Measurements from ENCODE around the gene DLG5.

Gene DLG5

DNA sequence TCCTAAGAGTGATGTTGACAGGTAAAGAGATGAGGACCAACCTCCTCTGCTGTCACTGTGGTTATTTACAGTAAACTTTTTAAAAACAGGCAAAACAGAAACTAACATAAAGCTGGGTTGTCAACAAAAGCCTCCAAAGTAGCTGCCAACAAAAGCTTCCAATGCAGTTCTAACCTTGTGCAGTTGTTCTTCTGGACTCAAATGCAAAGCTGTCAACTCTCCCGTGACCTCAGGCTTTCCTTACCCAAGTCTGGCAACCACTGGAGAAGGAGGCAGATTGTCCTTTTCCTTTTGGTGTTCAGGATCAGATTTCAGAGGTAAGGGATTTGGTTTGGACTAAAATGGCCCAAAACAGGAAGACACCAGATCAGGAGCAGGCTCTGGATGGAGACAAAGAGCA, 63.1 kb downstream of the DLG5 start:
- DNase-seq, result no peak

DNA sequence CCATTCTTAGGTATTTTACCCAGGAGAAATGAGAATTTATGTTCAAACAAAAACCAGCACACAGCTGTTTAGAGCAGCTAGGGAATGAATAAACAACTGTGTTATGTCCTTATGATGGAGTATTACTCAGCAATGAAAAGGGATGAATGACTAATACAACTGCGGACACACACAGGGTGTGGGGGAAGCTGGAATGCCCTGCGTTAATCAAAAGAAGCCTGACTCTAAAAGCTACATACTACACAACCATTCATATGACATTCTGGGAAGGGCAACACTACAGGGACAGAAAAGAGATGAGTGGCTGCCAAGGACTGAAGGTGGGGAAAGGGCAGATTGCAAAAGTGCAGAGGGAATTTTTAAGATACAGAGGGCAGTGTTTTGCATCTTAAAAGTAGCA, 64.0 kb downstream of the DLG5 start:
- DNase-seq, result no peak

DNA sequence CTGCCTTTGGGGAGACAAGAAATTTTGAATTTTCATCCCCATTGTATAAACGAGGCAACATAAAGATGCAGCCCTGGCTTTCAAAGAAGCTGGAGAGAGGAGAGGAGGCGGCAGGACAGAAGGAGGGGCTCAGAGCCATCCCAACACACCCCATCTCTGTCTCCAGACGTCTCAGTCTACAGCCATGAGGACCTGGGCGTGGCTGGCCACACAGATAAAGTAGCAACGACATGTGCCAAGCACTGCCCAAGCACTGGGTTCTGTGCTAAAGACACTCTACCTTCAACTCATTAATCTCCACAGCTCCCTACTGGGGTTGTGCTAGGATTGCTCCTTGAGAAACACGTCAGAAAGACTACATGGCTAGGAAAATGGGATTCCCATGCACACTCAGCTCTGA, 65.2 kb downstream of the DLG5 start:
- DNase-seq, result no peak

DNA sequence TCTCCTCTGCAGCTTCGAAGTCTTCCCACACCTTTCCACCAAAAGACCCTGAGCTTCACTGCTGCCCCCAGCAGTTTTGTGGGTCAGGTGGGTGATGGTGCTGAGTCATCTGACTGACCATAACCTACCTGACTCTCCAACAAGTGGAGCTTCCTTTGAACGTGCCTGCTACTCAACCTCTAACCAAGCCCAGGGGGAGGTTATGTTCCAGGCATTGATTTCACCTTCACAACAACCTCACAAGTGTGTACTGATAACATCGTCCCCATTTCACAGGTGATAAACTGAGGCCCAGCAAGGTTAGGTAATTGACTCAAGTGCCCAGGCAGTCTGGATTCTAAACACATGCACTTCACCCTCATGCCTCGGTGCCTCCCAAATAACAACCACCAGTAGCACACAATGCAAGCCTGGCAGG, 66.7 kb downstream of the DLG5 start:
- no peak for DNase-seq

DNA sequence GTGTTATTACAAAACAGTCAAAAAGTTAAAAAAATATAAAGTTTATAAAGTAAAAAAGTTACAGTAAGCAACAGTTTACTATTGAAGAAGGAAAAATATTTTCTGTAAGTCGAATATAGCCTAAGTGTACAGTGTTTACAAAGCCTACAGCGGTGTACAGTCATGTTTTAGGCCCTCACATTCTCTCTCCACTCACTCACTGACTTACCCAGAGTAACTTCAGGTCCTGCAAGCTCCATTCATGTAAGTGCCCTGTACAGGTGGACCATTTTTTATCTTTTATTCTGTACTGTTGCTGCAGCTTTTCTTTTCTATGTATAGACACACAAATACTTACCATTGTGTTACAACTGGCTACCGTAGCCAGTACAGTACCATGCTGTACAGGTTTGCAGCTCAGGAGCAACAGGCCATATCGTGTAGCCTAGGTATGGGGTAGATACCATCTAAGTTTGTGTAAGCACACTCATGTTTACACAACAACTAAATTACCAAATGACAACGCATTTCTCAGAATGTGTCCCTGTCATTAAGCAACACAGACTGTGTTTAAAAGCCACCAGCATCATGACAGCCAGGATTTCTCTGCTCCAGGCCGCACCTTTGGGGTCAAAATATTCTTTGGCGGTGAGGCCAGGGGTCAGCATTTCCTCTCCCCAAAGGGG, 67.2 kb downstream of the DLG5 start:
- DNase-seq, result no peak

DNA sequence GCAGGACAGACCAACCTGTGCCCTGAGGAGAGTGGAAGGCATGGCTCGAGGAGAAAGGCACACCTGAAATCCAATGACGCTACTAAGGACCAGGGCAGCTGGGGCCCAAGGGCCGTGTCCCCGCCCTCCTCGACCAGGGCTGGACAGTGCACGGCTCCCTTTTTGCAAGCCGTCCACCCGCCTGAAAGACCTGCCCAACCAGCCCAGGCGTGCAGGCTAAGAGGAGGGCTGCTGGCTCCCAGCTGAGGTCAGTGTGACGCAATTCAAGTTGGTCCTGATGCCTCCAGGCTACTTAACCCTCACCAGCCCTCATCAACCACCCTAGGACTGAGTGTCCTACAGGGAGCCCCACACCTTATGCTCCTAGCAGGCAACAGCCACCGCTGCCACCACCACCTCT, 69.3 kb downstream of the DLG5 start:
- no peak for DNase-seq

DNA sequence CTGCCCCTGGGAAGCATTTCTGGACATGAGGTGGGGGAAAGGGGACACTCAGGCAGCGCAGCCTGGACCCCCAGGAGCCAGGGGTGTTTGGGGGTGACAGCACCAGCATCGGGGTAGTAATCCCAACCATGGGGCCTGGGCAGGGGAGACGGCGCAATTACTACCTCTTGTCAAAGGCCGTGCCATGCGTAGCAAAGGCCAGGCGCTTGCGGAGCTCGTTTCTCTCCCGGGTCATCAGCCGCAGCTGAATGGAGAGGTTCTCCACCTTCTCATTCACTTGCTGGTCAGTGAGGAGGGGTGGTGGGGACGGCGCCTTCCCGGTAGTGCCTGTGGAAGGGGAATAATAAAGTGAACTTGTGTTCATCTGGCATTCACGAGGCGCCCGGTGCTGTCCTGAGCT, 70.0 kb downstream of the DLG5 start:
- DNase-seq, result no peak

DNA sequence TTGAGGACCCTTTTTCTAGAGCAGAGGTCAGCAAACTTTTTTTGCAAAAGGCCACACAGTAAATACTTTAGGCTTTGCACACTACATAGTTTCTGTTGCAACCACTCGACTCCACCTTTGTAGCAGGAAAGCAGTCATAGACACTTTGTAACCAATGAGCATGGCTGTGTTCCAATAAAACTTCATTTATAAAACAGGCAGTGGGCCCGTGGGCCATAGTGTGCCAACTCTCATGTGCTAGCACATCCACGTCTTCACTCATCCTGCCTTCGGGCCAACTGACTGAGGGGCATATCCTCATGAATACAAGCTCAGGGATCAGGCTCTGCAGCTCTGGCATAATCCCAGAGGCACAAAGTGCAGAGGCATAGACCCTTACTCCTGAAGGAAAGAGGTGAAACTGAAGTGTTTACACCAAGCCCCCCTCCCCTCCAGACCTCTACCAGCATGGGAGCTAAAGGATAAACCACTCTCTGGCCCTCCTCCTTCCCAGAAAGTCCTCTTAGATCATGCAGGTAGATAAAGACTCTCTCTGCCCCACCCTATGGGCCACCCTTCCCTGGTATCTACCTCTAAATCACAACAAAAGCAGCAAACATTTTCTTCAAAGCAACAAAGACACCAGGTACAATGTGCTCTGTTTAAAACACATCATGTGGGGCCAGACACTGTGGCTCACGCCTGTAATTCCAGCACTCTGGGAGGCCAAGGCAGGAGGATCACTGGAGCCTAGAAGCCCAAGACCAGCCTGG, 71.0 kb downstream of the DLG5 start:
- DNase-seq, result no peak

DNA sequence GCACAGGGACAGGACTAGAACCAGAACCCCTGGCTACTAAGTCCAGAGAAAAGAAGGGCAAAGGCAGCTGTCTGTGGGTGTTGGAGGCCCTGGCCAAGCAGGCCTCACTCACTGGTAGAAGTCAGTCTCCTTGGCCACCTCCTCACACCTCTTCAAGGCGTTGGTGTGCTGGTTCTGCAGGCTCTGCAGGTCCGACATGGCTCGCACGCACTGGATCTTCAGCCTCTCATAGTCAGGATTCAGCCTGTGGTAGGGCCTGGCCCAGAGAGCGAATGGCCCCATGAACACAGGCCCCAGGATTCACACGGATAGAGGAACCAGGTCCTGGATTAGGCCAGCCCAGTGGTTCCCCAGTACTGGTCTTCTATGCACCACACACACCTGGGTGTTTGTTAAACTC, 72.4 kb downstream of the DLG5 start:
- no peak for DNase-seq

DNA sequence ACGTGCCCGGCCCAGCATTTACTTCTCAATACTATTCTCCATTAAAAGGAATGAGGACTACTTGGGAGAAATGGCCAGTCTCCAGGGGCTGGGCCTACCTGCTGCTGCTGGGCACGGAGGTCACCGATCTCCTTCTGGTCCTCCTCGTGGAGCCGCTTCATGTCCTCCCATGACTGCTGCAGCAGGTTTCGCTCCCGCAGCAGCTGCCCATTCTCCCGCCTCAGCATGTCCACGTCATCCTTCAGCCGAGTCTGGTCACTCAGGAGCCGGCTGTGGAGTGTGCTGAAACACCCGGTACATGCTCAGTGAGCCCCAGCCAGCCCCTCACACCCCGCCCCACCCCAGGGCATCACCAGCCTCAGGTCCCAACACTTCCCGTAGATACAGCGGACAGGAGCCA, 73.3 kb downstream of the DLG5 start:
- DNase-seq, result no peak

DNA sequence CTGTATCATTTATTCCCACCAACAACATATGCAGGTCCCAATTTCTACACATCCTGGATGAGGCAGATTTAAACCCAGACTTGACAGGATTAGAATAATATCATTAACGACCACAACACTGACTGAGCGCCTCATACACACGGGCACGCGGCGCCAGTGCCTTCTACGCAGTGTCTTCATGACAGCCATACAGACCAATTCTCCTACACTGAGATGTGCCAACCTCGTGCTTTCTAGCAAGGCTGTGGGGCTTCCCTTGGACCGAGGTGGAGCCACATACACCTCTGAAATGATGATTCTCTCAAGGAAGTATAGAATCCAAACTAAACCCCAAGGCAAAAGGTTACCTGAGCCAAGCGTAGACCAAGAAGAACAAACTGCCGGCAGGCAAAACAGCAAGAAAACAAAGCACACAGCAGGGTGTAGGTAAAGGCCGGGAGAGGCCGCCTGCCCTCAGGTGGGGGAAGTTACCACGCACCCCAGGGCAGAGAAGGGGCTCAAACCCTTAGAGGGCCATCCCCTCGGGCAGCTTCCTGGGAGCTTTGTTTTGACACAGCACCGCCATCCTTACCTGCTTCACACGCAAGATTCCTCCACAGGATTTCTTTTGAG, 75.8 kb downstream of the DLG5 start:
- DNase-seq, result no peak

DNA sequence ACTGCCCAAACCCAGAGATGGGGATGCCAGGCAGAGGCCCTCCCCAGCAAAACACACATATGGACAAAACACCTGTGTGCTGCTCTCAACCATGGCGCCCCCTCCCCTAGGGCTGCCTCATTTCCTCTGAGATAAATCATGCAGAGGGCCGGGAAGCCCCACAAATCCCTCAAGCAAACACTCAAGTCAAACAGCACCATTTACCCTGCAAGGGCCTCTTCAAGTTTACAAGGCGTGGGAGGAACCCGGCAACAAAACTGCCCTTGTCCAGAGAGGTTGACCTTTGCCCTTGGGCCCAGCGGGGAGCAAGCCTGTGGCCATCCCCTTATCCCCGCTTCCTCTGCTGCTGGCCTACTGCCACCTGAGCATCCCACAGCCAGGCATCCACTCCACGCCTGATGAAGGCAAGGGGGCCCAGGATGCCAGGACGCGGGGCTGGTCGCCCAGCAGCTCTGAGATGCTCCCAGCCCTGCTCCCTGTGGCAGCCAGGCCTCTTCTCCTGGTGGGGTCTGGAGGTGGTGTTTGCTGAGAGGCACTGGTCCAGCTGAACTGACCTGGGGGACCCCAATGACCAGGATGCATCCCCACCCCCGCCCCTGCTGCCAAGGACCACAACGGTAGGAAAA, 77.4 kb downstream of the DLG5 start:
- DNase-seq, result no peak

DNA sequence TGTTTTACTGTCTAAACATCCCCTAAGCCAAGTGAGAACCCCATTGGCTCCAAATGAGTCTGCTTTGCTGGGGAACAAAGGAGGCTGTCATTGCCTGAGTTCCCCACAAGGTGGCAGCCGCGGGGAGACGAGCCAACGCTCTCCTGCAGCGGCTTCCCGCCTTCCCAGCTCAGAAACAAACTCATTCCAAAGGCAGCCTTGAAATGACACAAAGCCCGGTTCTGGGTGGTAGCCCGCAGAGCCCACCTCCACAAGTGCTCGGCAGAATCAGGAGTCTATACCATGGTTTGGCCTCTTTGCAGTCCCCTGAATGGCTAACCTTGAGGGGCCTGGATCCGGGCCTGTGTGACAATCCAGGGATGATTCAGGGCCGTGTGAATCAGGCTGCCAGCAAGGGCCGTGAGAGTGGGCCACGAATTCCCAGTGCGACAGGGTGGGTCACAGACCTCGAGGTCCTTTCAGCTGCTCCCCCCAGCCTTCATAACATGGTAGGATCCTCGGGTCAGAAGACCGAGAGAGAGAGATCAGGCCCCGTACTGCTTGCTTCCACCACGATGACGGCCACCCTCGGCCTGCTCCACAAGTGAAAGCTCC, 79.7 kb downstream of the DLG5 start:
- peak; percentile 77 for DNase-seq

DNA sequence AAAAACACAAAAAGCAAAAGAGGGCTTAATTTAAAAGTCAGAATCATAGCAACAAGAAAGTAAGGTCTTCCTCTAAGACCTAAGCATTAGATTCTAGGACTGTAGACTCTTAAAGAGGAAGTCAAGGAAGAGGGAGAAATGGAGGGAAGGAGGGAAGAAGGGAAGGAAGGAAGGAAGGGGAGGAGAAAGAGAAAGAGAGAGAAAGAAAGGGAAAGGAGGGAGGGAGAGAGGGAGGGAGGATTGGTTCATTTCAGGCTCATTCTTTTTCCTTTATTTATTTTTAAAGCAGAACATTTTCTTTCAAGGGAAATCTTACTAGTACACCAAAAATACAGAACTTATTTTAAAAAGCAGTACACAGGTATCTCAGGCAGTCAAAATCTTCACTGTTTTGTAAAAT, 81.1 kb downstream of the DLG5 start:
- DNase-seq, result no peak

DNA sequence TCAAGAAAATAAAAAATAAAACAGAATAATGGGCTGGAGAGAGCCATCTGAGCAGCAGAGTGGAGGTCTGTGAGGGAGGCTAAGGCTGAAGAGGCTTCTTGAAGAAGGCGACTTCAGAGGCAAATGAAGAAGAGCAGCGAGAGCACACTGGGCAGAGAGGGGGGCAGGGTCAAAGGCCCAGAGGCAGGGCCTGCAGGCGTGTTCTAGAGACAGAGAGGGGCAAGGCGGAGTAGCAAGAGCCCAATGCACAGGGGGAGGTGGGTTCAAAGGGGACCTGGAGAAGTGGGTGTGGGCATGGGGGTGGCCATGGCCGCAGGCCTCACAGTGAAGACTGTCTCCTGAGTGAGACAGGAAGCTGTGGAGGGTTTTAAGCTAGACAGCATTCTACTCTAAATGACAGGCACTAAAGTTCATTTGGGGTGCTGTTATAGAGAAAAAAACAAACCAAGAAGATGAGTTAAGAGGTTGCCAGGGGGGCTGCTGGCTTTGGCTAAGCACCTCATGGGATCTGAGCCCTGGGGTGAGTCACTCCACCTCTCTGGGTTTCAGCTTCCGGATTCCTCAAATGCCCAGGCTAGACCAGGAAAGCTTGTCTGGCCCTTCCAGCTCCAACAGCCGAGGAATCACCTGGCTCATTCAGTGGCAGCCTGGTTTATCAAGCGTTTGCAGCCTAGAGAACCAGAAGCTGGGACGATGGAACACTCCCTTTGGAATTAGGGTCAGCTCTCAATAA, 81.7 kb downstream of the DLG5 start:
- DNase-seq, result no peak

DNA sequence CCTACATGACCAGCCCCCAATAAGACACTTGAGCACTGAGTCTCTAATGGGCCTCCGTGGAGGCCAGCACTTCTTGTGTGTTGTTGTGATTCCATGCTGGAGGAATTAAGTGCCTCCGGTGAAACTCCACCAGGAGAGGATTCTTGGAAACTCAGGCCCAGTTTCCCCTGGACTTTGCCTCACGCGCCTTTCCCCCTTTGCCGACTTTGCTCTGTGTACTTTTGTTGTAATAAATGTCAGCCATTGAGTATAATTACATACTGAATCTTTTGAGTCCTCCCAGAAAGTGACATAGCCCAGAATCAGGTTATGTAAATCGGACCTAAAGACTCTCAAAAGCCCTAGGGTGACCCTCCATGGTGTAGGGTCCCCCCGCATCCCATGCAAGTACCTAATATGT, 82.4 kb downstream of the DLG5 start:
- no peak for DNase-seq

DNA sequence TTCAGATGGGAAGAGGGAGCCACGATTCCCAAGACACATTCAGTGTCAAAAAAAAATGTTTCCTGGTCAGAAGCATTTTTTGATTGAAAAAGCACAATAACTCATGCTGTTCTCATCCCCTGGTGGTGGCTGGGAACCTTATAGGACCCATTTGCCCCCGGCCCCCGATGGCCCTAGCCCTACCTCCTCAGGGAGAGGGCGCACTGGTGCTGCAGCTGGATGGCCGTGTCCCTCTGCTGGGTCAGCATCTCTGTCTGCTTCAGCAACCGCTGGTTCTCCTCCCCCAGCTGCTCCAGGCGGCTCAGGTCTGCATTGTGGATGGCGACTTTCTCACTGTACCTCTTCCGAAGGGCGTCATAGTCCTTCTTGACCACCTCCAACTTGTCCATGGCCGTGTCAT, 83.3 kb downstream of the DLG5 start:
- DNase-seq, result no peak

DNA sequence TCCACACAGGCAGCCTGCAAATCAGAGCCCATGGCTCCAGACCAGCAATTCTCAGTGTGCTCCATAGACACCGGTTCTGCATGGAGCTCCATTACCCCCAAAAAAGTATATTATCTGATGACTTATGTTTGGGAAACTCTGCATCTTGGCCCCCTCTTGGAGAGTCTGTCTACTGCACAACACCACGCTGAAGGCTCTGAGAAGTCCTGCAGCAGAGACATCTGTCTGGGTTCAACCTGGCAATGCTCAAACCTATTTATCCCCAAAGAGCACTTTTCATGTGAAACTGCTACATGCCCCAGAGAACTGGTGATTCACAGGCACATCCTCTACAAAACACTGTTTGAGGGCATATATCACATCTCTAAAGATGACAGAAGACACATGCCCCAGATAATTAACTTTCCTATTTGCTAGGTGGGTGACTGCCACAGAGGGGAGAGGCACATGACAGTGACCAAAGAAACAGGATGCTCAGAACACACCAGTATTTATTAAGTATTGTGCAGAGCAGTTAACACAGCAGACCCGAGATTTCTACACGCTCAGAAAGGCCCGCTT, 83.8 kb downstream of the DLG5 start:
- no peak for DNase-seq

DNA sequence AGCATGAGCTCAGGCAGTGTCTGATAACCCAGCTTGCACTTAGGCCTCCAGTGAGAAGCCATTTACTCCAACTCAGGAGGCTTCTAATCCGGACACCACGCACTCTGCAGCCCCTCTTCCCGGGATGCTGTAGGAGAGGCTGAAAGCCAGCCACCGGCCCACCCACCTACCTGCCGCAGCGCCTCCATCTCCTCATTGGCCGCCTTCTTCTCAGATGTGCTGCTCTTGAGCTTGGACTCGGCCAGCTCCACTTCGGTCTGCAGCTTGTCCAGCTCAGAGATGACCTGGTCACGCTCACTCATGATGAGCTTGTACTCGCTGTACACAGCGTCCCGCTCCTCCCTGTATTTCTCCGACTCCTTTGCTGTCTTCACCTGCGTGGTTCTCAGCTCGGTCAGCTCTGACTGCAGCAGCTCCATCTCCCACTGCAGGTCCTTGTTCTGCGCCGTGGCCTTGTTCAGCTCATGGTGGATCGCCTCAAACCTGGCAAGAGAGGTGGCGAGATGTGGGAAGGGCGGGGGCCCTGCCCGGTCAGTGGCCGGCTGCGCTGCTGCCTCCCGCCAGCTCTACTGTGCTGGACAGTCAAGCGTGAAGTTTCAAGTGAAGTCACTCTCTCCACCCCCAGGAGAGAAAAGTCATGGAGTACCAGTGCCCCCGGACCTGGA, 84.7 kb downstream of the DLG5 start:
- DNase-seq, result no peak

DNA sequence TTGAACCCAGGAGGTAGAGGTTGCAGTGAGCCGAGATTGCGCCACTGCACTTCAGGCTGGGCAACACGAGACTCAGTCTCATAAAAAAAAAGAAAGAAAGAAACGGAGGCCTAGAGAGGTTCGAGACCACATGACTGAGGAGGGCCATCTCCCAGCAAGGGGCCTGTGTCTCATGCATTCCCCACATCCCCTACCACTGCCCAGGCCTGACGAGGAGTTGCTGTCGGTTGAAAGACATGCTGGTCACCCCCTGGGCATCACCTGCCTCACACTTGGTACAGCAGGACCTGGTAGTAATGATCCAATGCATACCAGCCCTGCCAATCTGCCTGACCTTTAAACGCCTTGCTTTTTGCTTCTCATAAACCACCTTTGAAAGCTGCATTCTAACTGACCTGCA, 85.9 kb downstream of the DLG5 start:
- DNase-seq, result no peak

DNA sequence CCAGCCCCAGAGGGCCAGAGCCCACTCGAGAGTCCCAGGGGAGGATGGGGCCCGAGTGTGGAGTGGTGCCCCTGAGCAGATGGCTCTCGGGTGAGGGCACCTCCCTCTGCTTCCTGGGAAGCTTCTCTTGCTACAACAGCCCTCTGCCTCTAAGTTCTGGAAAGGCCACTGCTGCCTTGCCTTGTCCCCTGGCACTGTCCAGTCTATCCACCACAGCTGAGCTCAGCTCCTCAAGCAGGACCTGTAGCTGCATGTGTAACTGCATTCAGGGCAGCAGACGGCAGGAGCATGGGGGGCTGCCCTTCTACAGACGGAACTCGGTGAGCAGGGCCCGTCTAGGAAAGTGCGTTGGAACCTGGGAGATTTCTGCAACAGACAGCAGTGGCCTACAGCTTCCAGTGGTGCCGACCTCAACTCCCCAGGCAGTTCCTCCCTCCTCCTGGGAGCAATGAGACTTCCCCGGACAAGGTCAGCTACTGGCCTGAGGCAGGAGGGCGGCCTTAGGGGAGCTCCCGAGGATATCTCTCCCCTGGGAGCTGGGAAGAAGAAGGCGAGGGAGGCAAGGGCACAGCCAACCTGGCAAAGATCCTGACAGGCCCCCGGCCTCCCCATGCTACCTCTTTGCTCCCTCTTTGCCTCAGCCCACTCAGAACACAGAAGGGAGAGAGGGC, 88.5 kb downstream of the DLG5 start:
- DNase-seq, result no peak

Data from activated CD4-positive, alpha-beta T cell treated with anti-CD3 and anti-CD28 coated beads for 48 hours (primary cell).